Measurements from ENCODE around the gene PAWR. TPM values are rescaled to one million over a fixed set of nuclear protein-coding genes. Genes with fewer than 3 reads are reported as not detected.
"Not testable (repeated sequence)": the region's sequence is repeated elsewhere in the genome, so short reads cannot be mapped to it uniquely, and the experiment has no call there.

Gene PAWR
- total RNA-seq, 4 donors from 2014 or later, result 0.51 to 1.4 (median 0.72) TPM

- H3K4me1 ChIP-seq, result no peaks in the 10 kb centered on the region
- H3K27ac ChIP-seq, result no peak overlapping the region
- H3K9me3 ChIP-seq, result no peaks in the 10 kb centered on the region
- H3K27me3 ChIP-seq, result no peaks in the 10 kb centered on the region
- no peaks in the 10 kb centered on the region for H3K36me3 ChIP-seq
- TF ChIP-seq CTCF (IDR thresholded peaks at IDR 0.05 in 4 of 5, conservative IDR thresholded peaks at IDR 0.05 in 1 of 5) (no peak), POLR2A (IDR thresholded peaks at IDR 0.05) (no peak)
- no peak overlapping the region for H3K4me3 ChIP-seq
- intact Hi-C loops (cut with DNase I; ENCODE audit: low total_unique reads) (no loop called here), in situ Hi-C loops (cut with MboI; ENCODE audit: low sequenced_read_pairs in 4 of 4) (no loop called here)
- ATAC-seq (no peak), DNase-seq (no peak)
These were observed 33.6 kb downstream of the PAWR start for GRCh38 chr12:79657136-79657535.

- ATAC-seq (no peak), DNase-seq (no peak)
- Histone ChIP-seq H3K4me3 (no peak overlapping the region), H3K9me3 (no peaks in the 10 kb centered on the region), H3K27me3 (no peaks in the 10 kb centered on the region), H3K36me3 (no peaks in the 10 kb centered on the region), H3K27ac (no peak overlapping the region), H3K4me1 (no peaks in the 10 kb centered on the region)
- in situ Hi-C loops (cut with MboI; ENCODE audit: low sequenced_read_pairs in 4 of 4) (no loop called here), intact Hi-C loops (cut with DNase I; ENCODE audit: low total_unique reads) (no loop called here)
- no peak for TF ChIP-seq CTCF (IDR thresholded peaks at IDR 0.05 in 4 of 5, conservative IDR thresholded peaks at IDR 0.05 in 1 of 5)
- no peak for TF ChIP-seq POLR2A (IDR thresholded peaks at IDR 0.05)
These were observed 35.7 kb downstream of the PAWR start for GRCh38 chr12:79655036-79655435.

GRCh38 chr12:79652521-79652920 is 38.2 kb downstream of the PAWR start:
- H3K27ac ChIP-seq, result no peak overlapping the region
- no peak for DNase-seq
- in situ Hi-C loops (cut with MboI; ENCODE audit: low sequenced_read_pairs in 4 of 4), result no loop called here
- H3K9me3 ChIP-seq, result no peaks in the 10 kb centered on the region
- H3K4me3 ChIP-seq, result no peak overlapping the region
- no peaks in the 10 kb centered on the region for H3K27me3 ChIP-seq
- no peak for ATAC-seq
- H3K4me1 ChIP-seq, result no peaks in the 10 kb centered on the region
- intact Hi-C loops (cut with DNase I; ENCODE audit: low total_unique reads), result no loop called here
- no peaks in the 10 kb centered on the region for H3K36me3 ChIP-seq
- no peak for TF ChIP-seq POLR2A (IDR thresholded peaks at IDR 0.05)
- no peak for TF ChIP-seq CTCF (IDR thresholded peaks at IDR 0.05 in 4 of 5, conservative IDR thresholded peaks at IDR 0.05 in 1 of 5)

GRCh38 chr12:79650440-79650839 is 40.3 kb downstream of the PAWR start:
- H3K4me3 ChIP-seq, result no peak overlapping the region
- no peak for ATAC-seq
- H3K27me3 ChIP-seq, result no peaks in the 10 kb centered on the region
- H3K36me3 ChIP-seq, result no peaks in the 10 kb centered on the region
- H3K4me1 ChIP-seq, result no peaks in the 10 kb centered on the region
- H3K27ac ChIP-seq, result no peak overlapping the region
- in situ Hi-C loops (cut with MboI; ENCODE audit: low sequenced_read_pairs in 4 of 4), result no loop called here
- no peak for DNase-seq
- H3K9me3 ChIP-seq, result no peaks in the 10 kb centered on the region
- TF ChIP-seq POLR2A (IDR thresholded peaks at IDR 0.05), result no peak
- no peak for TF ChIP-seq CTCF (IDR thresholded peaks at IDR 0.05 in 4 of 5, conservative IDR thresholded peaks at IDR 0.05 in 1 of 5)
- intact Hi-C loops (cut with DNase I; ENCODE audit: low total_unique reads), result no loop called here

- Histone ChIP-seq H3K4me3 (no peak overlapping the region), H3K36me3 (no peaks in the 10 kb centered on the region), H3K9me3 (no peaks in the 10 kb centered on the region), H3K27ac (no peak overlapping the region), H3K4me1 (no peaks in the 10 kb centered on the region), H3K27me3 (no peaks in the 10 kb centered on the region)
- intact Hi-C loops (cut with DNase I; ENCODE audit: low total_unique reads) (no loop called here), in situ Hi-C loops (cut with MboI; ENCODE audit: low sequenced_read_pairs in 4 of 4) (no loop called here)
- TF ChIP-seq CTCF (IDR thresholded peaks at IDR 0.05 in 4 of 5, conservative IDR thresholded peaks at IDR 0.05 in 1 of 5) (no peak), POLR2A (IDR thresholded peaks at IDR 0.05) (no peak)
- ATAC-seq, result no peak
- DNase-seq, result no peak
These were observed 41.9 kb downstream of the PAWR start for GRCh38 chr12:79648881-79649280.

GRCh38 chr12:79646843-79647242 is 43.9 kb downstream of the PAWR start:
- H3K36me3 ChIP-seq; DNase-seq; H3K27ac ChIP-seq; H3K27me3 ChIP-seq; intact Hi-C loops (cut with DNase I; ENCODE audit: low total_unique reads); H3K9me3 ChIP-seq; ATAC-seq; in situ Hi-C loops (cut with MboI; ENCODE audit: low sequenced_read_pairs in 4 of 4); H3K4me3 ChIP-seq; H3K4me1 ChIP-seq: not testable (repeated sequence)

All from gastrocnemius medialis (tissue), 4 donors.